Fibroblast of mammary gland (primary cell): Measurements from ENCODE around the gene VPS33A.

Experiments
- DNase-seq: peaks from one replicate; pipeline ENCODE4 v3.0.0-alpha.2; 2010; ENCODE audit warnings: low read depth
- H3K4me3 ChIP-seq: 2 replicates; pipeline ENCODE4 v1.5.1; 2011; ENCODE audit warnings: low read depth, mild to moderate bottlenecking, low read length, moderate library complexity; ENCODE audit not compliant: control insufficient read depth
- TF ChIP-seq, protein P1 (sequence below): conservative IDR thresholded peaks from 2 replicates; pipeline ENCODE4 v1.5.1; 2011; ENCODE audit warnings: low read depth, low read length, inconsistent platforms; ENCODE audit not compliant: control insufficient read depth, insufficient read depth

The VPS33A gene

DNA sequence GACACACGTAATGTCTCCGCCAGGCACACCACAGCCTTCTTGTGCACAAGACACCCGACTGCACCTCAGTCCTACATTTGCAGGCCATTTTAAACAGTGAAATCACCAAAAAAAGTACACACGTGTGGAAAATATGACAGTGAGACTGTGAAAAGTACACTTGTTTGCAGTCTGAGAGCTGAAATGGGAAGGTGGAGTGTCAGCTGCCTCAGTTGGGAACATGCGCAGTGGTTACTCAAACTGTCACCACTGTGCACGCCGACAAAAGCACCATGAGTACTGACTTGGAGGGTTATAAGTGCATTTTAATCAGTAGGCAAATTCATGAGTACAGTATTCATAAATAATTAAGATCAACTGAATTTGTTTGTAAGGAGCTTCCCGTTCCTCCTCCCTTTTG lies 15.8 kb downstream of the VPS33A start:
- TF ChIP-seq, protein P1, sequence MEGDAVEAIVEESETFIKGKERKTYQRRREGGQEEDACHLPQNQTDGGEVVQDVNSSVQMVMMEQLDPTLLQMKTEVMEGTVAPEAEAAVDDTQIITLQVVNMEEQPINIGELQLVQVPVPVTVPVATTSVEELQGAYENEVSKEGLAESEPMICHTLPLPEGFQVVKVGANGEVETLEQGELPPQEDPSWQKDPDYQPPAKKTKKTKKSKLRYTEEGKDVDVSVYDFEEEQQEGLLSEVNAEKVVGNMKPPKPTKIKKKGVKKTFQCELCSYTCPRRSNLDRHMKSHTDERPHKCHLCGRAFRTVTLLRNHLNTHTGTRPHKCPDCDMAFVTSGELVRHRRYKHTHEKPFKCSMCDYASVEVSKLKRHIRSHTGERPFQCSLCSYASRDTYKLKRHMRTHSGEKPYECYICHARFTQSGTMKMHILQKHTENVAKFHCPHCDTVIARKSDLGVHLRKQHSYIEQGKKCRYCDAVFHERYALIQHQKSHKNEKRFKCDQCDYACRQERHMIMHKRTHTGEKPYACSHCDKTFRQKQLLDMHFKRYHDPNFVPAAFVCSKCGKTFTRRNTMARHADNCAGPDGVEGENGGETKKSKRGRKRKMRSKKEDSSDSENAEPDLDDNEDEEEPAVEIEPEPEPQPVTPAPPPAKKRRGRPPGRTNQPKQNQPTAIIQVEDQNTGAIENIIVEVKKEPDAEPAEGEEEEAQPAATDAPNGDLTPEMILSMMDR = no peak
- DNase-seq = no peak
- no peak overlapping the region for H3K4me3 ChIP-seq

DNA sequence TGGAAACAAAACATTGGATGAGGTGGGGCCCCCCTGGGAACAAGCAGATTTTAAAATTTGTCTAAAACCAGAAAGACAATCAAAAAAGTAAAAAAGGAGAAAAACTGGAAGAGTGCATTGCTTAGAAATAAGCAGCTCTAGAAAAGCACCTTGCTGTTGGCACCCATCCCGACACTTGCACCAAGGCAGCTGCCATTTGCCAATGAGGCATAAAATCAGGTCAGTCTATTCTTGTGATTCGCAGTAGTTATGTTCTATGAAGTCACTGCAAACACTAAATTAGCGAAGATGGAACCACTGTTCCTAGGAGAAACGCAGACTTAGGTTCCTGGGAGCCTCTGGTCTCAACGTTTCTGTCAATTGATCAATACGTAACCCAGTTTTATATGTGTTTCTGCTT lies 16.2 kb downstream of the VPS33A start:
- TF ChIP-seq, protein P1 = no peak
- H3K4me3 ChIP-seq = no peak overlapping the region
- DNase-seq = no peak

DNA sequence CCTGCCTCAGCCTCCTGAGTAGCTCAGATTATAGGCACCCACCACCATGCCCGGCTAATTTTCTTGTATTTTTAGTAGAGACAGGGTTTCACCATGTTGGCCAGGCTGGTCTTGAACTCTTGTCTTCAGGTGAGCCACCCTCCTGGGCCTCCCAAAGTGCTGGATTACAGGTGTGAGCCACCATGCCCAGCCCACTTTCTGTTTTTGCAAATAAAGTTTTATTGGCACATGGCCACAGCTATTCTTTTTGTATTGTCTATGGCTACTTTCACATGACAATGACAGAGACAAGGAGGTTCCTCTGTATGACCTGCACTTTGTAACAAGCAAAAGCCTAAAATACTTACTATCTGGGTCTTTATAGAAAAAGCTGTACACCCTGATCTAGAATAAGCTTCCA lies 20.7 kb downstream of the VPS33A start:
- DNase-seq = no peak
- TF ChIP-seq, protein P1 = no peak
- no peak overlapping the region for H3K4me3 ChIP-seq

- no peak for DNase-seq
- H3K4me3 ChIP-seq = no peak overlapping the region
- TF ChIP-seq, protein P1 = no peak
Measured at GRCh38 chr12:122244565-122245371, 21.5 kb downstream of the VPS33A start.

GRCh38 chr12:122243965-122244364 lies 22.3 kb downstream of the VPS33A start:
- TF ChIP-seq, protein P1 = no peak
- DNase-seq = no peak

DNA sequence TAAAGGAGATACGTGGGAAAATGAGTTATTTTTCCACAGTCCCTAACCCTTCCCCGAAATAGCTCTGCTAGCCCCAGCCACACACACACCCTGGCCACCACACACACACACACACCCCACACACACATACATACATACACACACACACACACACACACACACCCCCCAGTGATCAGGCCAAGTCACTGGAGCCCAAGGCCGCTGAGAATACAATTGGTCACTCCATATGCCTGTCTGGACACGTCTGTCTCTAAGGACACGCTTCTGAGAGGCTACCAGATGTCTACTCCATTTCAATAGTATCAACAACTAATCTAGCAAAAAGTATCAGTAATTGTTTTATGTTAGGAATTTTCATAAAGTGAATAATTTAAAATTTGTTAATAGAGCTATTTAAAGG lies 27.4 kb downstream of the VPS33A start:
- TF ChIP-seq, protein P1 = no peak
- no peak overlapping the region for H3K4me3 ChIP-seq
- no peak for DNase-seq

More at GRCh38 chr12:122243965-122244364, 22.3 kb downstream of the VPS33A start:
- no peak overlapping the region for H3K4me3 ChIP-seq

DNA sequence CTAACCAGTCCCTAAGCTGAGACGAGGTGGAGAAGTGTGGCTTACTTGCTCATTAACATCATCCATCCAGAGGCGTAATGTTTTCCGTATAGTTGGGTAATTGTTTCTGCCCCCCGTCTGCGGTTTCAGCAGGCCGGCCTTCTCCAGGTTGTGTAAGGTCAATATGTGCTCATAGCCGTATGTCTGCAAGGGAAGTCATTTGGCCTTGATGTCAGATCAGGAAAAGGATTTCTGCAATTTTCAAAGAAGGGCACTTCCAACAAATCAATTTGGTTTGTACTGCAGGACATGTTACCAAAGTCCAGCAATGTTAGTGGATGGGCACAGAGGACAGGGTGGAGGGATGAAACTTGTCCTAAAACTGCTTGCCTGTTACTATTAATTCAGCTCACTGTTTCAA lies 30.6 kb downstream of the VPS33A start:
- H3K4me3 ChIP-seq = no peak overlapping the region
- DNase-seq = no peak
- TF ChIP-seq, protein P1 = no peak
